NCI-H1694 treated with DMSO at 0.1 percent for 48 hours (cell line): ENCODE measurements around the gene TXNRD2.
"Not testable (repeated sequence)": the region's sequence is repeated elsewhere in the genome, so short reads cannot be mapped to it uniquely, and the experiment has no call there.

ENCODE experiments used
- DNase-seq: peaks from one replicate; lab custom pipeline; 2025; lab: John Stamatoyannopoulos, UW

Gene TXNRD2

GRCh38 chr22:19844377-19845053 lies 97.1 kb downstream of the TXNRD2 start:
- DNase-seq: no peak

DNA sequence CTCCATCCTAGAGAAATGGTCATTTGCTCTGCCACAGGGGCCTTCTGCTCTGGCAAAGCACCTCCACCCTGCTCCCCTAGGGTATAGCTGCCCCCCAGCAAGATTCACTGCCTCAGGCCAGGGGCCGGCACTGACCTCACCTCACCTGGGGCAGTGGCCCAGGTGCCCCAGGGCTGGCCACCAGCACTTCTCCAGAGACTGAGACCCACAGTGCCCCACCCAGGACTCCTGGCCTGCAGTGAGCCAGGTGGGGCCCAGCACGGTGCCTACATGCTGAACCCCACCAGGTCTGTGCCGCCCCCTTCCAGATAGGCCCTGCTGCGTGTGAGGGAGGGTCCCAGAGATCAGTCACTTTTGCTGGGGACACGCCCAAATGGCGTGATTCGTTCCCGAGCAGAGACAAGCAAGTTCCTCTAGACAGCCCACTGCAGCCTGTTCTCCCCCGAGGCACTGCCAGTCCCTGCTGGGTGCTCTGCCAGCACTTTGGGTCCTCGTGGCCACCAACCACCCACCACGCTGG lies 97.7 kb downstream of the TXNRD2 start:
- DNase-seq: no peak

DNA sequence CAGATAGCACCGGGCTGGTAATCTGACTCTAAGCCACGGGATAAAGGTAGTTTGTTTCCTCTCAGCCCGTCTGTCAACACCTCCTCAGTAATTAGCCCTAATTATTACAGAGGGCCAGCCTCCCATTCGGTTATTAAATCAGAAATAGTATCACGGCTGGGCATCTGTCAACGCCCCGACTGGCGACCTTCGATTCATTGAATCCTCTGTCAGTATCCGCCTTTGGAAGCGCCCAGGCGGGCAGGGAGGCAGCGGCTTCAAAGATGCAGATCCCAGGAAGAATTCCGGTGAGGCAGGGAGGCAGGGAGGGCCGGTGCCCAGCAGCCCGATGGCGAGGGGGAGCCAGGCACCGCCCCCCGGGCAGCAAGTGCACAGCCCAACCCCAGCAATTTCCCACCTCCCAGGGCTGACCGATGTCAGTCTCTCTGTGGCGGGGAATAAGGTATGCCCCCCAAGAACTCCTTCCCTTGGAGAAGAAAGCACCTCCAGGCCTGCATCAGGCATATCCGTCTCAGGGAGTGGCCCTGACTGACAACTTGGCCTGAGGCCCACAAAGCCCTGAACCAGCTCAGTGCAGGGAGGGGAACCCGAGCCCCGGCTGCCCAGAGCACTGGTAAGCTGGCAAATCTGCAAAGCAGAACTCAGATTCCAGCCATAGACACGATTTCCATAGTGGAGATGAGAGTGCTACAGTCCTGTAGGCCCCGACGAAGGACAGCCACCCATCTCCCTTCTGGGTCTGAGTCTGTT lies 98.3 kb downstream of the TXNRD2 start:
- DNase-seq: no peak

GRCh38 chr22:19842393-19843106 lies 99.1 kb downstream of the TXNRD2 start:
- DNase-seq: no peak

DNA sequence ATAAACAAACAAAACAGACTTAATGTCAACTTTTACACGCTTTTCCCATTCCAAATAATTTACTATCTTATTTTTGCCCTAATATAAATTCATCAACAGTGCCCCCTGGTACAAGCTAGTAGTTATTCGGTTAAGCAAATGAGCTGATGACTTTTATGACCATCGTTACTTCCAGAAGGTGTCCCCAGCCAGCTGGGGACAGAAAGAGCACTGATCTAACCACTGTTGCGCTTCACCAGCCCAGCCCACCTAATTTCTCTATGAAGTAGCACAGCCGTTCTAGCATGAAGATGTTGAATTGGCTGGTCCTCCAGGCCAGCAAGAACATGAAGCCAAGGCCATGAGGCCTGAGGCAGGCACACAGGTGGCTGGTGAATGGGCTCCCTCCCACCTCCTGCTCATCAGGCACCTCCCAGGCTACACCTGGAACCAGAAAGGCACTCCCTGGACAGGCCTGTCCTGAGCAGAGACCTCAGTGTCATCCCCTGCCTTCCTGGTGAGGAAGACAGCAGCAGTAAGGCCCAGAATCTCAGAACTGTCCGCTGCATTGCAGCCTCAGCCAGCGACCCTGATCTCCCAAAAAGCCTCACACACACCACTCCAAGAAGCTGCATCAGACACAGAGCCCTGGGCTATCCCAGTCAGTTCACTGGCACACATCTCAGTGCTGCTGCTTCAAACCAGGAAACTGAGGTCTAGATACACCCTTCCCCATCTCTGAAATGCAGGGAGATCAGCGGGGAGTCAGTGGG lies 99.8 kb downstream of the TXNRD2 start:
- no peak for DNase-seq

GRCh38 chr22:19840955-19841640 lies 100.5 kb downstream of the TXNRD2 start:
- no peak for DNase-seq

DNA sequence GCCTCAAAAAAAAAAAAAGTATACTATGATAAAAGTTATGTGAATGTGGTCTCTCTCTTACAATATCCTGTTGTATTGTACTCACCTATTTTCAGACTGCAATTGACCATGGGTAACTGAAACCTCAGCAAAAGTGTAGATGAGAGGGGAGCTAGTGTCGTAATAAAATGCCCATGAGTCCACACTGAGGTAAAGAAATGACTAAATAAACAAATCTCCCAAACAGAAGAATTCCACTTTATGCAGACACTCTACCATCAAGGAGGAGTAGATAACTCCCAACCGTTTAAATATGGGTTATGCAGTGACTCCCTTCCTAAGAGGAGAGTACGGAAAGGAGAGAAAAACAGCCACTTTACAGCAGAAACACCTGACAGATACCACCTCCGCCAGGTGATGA lies 101.6 kb downstream of the TXNRD2 start:
- DNase-seq: no peak

DNA sequence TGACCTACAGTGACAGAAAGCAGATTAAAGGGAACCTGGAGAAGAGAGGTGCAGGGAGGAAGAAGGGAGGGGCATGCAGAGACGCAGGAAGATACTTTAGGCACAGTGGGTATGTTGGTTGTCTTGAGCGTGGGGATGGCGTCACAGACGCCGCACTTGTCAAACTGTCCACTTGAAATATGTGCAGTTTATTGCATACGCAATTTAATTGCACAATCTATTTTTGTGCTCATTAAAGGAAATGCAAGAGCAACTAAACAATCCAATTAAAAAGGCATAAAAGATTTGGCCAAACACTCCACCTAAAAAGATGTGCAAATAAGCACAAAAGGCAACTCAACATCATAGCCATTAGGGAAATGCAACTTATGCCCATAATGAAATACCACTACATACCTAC lies 103.7 kb downstream of the TXNRD2 start:
- DNase-seq: no peak

GRCh38 chr22:19836512-19836911 lies 105.1 kb downstream of the TXNRD2 start:
- no peak for DNase-seq

DNA sequence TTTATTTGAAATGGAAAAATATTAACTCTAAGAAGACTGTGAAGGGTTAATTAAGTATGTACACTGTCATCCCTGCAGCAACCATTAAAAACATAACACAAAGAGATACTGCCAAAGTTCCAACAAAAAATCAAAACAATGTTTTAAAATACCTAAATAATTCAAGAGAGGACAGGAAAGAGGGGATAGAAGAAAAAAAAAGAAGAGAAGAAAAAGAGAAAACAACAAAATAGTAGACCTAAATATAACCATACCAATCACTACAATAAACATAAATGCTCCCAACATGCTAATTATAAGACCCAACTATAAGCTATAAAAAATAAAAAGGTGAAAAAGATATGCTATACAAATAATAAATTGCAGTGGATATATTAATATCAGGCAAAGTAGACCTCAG lies 107.0 kb downstream of the TXNRD2 start:
- no peak for DNase-seq

DNA sequence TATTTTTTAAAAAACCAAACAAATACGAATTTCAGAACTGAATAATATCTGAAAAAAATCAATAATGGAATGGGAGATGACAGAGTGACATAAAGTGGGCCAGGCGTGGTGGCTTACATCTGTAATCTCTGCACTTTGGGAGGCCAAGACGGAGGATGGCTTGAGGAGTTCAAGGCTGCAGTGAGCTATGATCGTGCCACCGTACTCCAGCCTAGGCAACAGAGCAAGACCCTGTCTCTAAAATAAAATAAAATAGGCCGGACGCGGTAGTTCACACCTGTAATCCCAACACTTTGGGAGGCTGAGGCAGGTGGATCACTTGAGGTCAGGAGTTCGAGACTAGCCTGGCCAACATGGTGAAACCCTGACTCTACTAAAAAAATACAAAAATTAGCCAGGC lies 108.3 kb downstream of the TXNRD2 start:
- DNase-seq: not testable (repeated sequence)

GRCh38 chr22:19832476-19833108 lies 109.0 kb downstream of the TXNRD2 start:
- no peak for DNase-seq

GRCh38 chr22:19831979-19832378 lies 109.6 kb downstream of the TXNRD2 start:
- not testable (repeated sequence) for DNase-seq

- no peak for DNase-seq
Observed at GRCh38 chr22:19831016-19831415, 110.6 kb downstream of the TXNRD2 start.

GRCh38 chr22:19828035-19828401 lies 113.6 kb downstream of the TXNRD2 start:
- no peak for DNase-seq

GRCh38 chr22:19827341-19828034 lies 114.1 kb downstream of the TXNRD2 start:
- no peak for DNase-seq

DNA sequence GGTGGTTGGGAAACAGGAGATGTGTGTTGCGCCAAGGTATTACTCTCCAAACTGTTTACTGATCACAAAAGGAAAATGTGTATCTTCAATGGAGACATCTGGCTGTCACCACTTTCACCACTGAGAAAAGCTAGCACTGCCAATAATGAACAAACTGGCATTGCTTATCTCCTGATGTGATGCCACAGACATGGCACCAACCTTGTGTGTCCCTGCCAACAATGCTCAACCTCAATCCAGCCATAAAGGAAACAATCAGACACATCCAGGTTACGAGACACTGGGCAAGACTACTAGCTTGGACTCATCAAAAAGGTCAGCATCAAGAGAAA lies 115.0 kb downstream of the TXNRD2 start:
- DNase-seq: no peak

GRCh38 chr22:19825904-19826618 lies 115.6 kb downstream of the TXNRD2 start:
- DNase-seq: no peak
